DMS153 treated with DMSO at 0.1 percent for 48 hours (cell line): ENCODE measurements around the gene TPST2.

Source experiments
- DNase-seq: peaks from one replicate; lab custom pipeline; 2025; ENCODE audit not compliant: unreplicated experiment; lab: John Stamatoyannopoulos, UW

The TPST2 gene

GRCh38 chr22:26610996-26611395 lies 21.1 kb upstream of the TPST2 start:
- no peak for DNase-seq

- DNase-seq: no peak
Observed at GRCh38 chr22:26610072-26610958, 20.4 kb upstream of the TPST2 start.

GRCh38 chr22:26609287-26609686 lies 19.4 kb upstream of the TPST2 start:
- DNase-seq: no peak

GRCh38 chr22:26608129-26608528 lies 18.2 kb upstream of the TPST2 start:
- DNase-seq: no peak

- no peak for DNase-seq
Observed at GRCh38 chr22:26606611-26607010, 16.7 kb upstream of the TPST2 start.

GRCh38 chr22:26604368-26604767 lies 14.4 kb upstream of the TPST2 start:
- DNase-seq: no peak

- no peak for DNase-seq
Observed at GRCh38 chr22:26602127-26602526, 12.2 kb upstream of the TPST2 start.

GRCh38 chr22:26601726-26602125 lies 11.8 kb upstream of the TPST2 start:
- no peak for DNase-seq

- DNase-seq: no peak
Observed at GRCh38 chr22:26599505-26599904, 9.6 kb upstream of the TPST2 start.

GRCh38 chr22:26597480-26597879 lies 7.5 kb upstream of the TPST2 start:
- no peak for DNase-seq

GRCh38 chr22:26597026-26597425 lies 7.1 kb upstream of the TPST2 start:
- no peak for DNase-seq

- no peak for DNase-seq
Observed at GRCh38 chr22:26593763-26594162, 3.8 kb upstream of the TPST2 start.

- DNase-seq: no peak
Observed at GRCh38 chr22:26592421-26592891, 2.5 kb upstream of the TPST2 start.

- no peak for DNase-seq
Observed at GRCh38 chr22:26589367-26589844, 526 bp downstream of the TPST2 start.

- no peak for DNase-seq
Observed at GRCh38 chr22:26588729-26589366, 1.1 kb downstream of the TPST2 start.

GRCh38 chr22:26587991-26588613 lies 1.8 kb downstream of the TPST2 start:
- DNase-seq: no peak

- no peak for DNase-seq
Observed at GRCh38 chr22:26586556-26587325, 3.2 kb downstream of the TPST2 start.

GRCh38 chr22:26585104-26585790 lies 4.7 kb downstream of the TPST2 start:
- DNase-seq: no peak

- DNase-seq: no peak
Observed at GRCh38 chr22:26584010-26584409, 5.9 kb downstream of the TPST2 start.

- no peak for DNase-seq
Observed at GRCh38 chr22:26581633-26582168, 8.2 kb downstream of the TPST2 start.
